Activated CD8-positive, alpha-beta memory T cell treated with anti-CD3 and anti-CD28 coated beads, Interleukin-2, amount 10 ng/mL, durations not matched to agents 7 days and 5 days (primary cell): ENCODE data around the gene MESD. TPM values are rescaled to one million over a fixed set of nuclear protein-coding genes. Genes with fewer than 3 reads are reported as not detected.

Experiments
- ATAC-seq: fragments of 150-1000 bp; cut with Tn5 transposase; one replicate; pipeline ENCODE4 v1.10.0; 2021; ENCODE audit warnings: moderate library complexity
- CTCF ChIA-PET: fragments of 350-600 bp; sonication (Branson Sonifier 250); formaldehyde crosslinking; loops from one replicate; lab custom pipeline; 2021; ENCODE audit warnings: antibody characterized with exemption; lab: Charles Lee
- DNase-seq: peaks from one replicate; pipeline ENCODE4 v3.0.0-alpha.2; 2020
- H3K27ac Mint-ChIP-seq: one replicate; pipeline ENCODE4 v1.8.0; 2021; ENCODE audit warnings: mild to moderate bottlenecking, mixed read lengths
- H3K27me3 Mint-ChIP-seq: one replicate; pipeline ENCODE4 v1.8.0; 2021; ENCODE audit warnings: mixed read lengths
- H3K36me3 Mint-ChIP-seq: one replicate; pipeline ENCODE4 v1.8.0; 2021; ENCODE audit warnings: mild to moderate bottlenecking, mixed read lengths
- H3K4me1 Mint-ChIP-seq: one replicate; pipeline ENCODE4 v1.8.0; 2021; ENCODE audit warnings: mixed read lengths
- H3K4me3 Mint-ChIP-seq: one replicate; pipeline ENCODE4 v1.8.0; 2021; ENCODE audit warnings: mild to moderate bottlenecking, moderate library complexity, mixed read lengths
- H3K9me3 Mint-ChIP-seq: one replicate; pipeline ENCODE4 v1.8.0; 2022; ENCODE audit warnings: low read depth, mixed read lengths
- microRNA-seq: library from miRNA; unstranded; fragments of <30 nt; microRNA quantifications from one replicate; pipeline ENCODE4 v1.2.0, GENCODE V29; 2022
- total RNA-seq, 2 experiments: library from RNA; stranded (reverse); gene quantifications; one replicate each; pipeline ENCODE4 v1.2.3, GENCODE V29; 2021

The MESD gene
- total RNA-seq, 2 experiments from 2014 or later: 27.6 to 27.8 TPM

GRCh38 chr15:80913541-80913940 lies 76.1 kb downstream of the MESD start:
- ATAC-seq (no peak), DNase-seq (no peak)
- H3K27me3 Mint-ChIP-seq: peaks cover 3% of the 10 kb centered on the region
- H3K4me1 Mint-ChIP-seq: peaks cover 9% of the 10 kb centered on the region
- CTCF ChIA-PET: no interaction called here
- H3K4me3 Mint-ChIP-seq: no peak overlapping the region
- peaks cover 1% of the 10 kb centered on the region for H3K36me3 Mint-ChIP-seq
- H3K27ac Mint-ChIP-seq: no peak overlapping the region
- no peaks in the 10 kb centered on the region for H3K9me3 Mint-ChIP-seq

DNA sequence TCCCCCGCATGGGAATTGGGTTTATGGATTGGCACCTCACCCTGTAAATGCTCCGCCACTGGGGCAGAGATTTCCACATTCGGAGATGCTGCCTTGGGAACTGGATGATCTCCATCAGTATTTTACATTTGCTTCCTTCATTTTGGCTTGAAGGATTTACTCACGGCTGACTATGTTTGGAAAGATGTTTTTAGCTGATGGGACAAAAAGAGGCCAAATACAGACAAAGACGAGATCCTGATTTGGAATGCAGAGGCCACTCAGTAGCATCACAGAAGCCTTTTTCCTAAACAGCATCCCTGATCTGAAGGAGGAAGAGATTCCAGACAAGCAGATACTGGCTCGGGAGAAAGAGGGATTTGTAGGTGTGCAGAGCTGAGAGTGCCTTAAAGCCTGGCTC lies 76.9 kb downstream of the MESD start:
- no peak overlapping the region for H3K27ac Mint-ChIP-seq
- CTCF ChIA-PET: no interaction called here
- H3K9me3 Mint-ChIP-seq: no peaks in the 10 kb centered on the region
- peaks cover under 1% of the 10 kb centered on the region for H3K4me1 Mint-ChIP-seq
- DNase-seq: no peak
- H3K4me3 Mint-ChIP-seq: no peak overlapping the region
- no peak for ATAC-seq
- peaks cover 3% of the 10 kb centered on the region for H3K27me3 Mint-ChIP-seq
- H3K36me3 Mint-ChIP-seq: peaks cover 1% of the 10 kb centered on the region

- Mint-ChIP-seq H3K9me3 (no peaks in the 10 kb centered on the region), H3K27ac (no peak overlapping the region), H3K27me3 (peaks cover 3% of the 10 kb centered on the region), H3K4me1 (no peaks in the 10 kb centered on the region), H3K4me3 (no peak overlapping the region), H3K36me3 (peaks cover 1% of the 10 kb centered on the region)
- no peak for ATAC-seq
- no peak for DNase-seq
- CTCF ChIA-PET: interaction anchor here (1.2 to 1.4 kb wide), 2 partner anchors 45 to 58 kb away, joined by 3 read pairs; no protein-coding TSS in a partner anchor
These were observed 77.8 kb downstream of the MESD start for GRCh38 chr15:80911821-80912220.

GRCh38 chr15:80906159-80906766 lies 83.4 kb downstream of the MESD start:
- CTCF ChIA-PET: no interaction called here
- Mint-ChIP-seq H3K4me1 (no peaks in the 10 kb centered on the region), H3K4me3 (no peak overlapping the region)

DNA sequence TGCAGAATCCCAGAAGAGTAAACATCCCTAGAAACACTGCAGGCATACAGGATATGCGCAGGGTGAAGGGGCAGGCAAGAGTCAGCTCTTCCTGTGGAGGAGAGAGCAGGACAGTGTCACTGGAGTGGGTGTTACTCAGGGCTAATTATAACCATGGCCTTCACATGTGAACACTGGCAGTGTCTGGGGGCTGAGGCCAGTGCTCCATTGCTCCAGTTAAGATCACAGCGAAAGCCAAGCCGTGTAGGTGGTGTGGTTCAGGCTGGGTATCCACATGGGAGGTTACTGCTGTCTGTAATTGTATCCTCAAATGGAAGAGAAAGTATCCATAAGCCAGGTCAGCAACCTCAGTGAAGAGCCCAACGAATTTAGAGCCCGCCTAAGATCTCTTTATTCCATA lies 84.6 kb downstream of the MESD start:
- ATAC-seq (no peak), DNase-seq (no peak)
- Mint-ChIP-seq H3K9me3 (no peaks in the 10 kb centered on the region), H3K4me3 (no peak overlapping the region), H3K36me3 (peaks cover 1% of the 10 kb centered on the region), H3K27ac (no peak overlapping the region), H3K27me3 (no peaks in the 10 kb centered on the region), H3K4me1 (no peaks in the 10 kb centered on the region)
- CTCF ChIA-PET: no interaction called here

More at GRCh38 chr15:80906159-80906766, 83.4 kb downstream of the MESD start:
- H3K9me3 Mint-ChIP-seq: no peaks in the 10 kb centered on the region
- H3K36me3 Mint-ChIP-seq: peaks cover 1% of the 10 kb centered on the region
- ATAC-seq (no peak), DNase-seq (no peak)
- no peaks in the 10 kb centered on the region for H3K27me3 Mint-ChIP-seq
- H3K27ac Mint-ChIP-seq: no peak overlapping the region

DNA sequence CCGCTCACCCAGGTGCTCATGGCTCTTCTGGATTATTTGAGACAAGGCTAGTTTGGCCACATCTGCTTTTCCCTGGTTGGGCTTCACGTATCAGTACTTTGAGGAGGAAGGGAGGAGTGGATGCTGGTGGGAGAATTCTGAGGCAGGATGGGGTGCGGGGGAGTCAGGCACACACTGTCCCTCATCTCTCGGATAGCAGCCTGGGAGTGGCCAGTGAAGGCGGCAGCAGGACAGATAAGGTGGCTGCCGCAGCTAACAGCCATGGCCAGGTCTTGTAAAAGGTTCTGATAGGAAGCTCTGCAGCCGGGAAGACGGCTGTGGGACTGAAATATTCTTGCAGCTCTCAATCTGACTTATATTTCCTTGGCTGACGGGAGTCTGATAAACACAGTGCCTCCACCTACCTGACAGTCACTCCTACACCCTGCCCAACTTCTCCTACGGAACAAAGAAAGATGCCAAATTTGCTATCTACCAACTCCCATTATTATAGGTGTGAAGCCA lies 87.3 kb downstream of the MESD start:
- Mint-ChIP-seq H3K36me3 (no peaks in the 10 kb centered on the region), H3K4me1 (no peaks in the 10 kb centered on the region), H3K4me3 (no peak overlapping the region), H3K27ac (no peak overlapping the region), H3K9me3 (no peaks in the 10 kb centered on the region), H3K27me3 (no peaks in the 10 kb centered on the region)
- DNase-seq (no peak), ATAC-seq (no peak)
- CTCF ChIA-PET: no interaction called here

GRCh38 chr15:80898040-80898439 lies 91.6 kb downstream of the MESD start:
- no peak for ATAC-seq
- no peaks in the 10 kb centered on the region for H3K4me1 Mint-ChIP-seq
- H3K27me3 Mint-ChIP-seq: no peaks in the 10 kb centered on the region
- CTCF ChIA-PET: no interaction called here
- peaks cover 3% of the 10 kb centered on the region for H3K36me3 Mint-ChIP-seq
- no peak overlapping the region for H3K27ac Mint-ChIP-seq
- peaks cover 7% of the 10 kb centered on the region for H3K9me3 Mint-ChIP-seq
- H3K4me3 Mint-ChIP-seq: no peak overlapping the region
- no peak for DNase-seq

Small RNA genes lying within 50 kb of the gene (microRNA-seq; reads per million reads assigned to microRNA genes)
- not detected for gene MIR4514

Other genes starting within 250 kb of the MESD start
- not detected for gene CEMIP, start 210.4 kb downstream of the MESD start, total RNA-seq
- 10 to 100 TPM; 31.2 to 32.3 TPM for gene TLNRD1, start 11.1 kb upstream of the MESD start, total RNA-seq
- gene CFAP161, start 144.5 kb upstream of the MESD start, total RNA-seq: not detected
- 100 to 1,000 TPM; 118 to 144 TPM for gene IL16, start 207.1 kb upstream of the MESD start, total RNA-seq